Gastrocnemius medialis (tissue), 4 donors: ENCODE data around the gene KRTAP22-2. TPM values are rescaled to one million over a fixed set of nuclear protein-coding genes. Genes with fewer than 3 reads are reported as not detected.

ENCODE experiments used
- ATAC-seq, 2 donors: fragments of 150-250 bp; one replicate each; pipeline ENCODE4 v1.9.1; 2016
- DNase-seq, 2 donors: peaks; one replicate each; pipeline ENCODE4 v3.0.0-alpha.2; 2019
- H3K27ac ChIP-seq, 4 donors: fragments of 200-600 bp; sonication (generic); 1 replicate in 1 of 4; 2 replicates in 3 of 4; pipeline ENCODE4 v1.5.1; 2016 to 2018; ENCODE audit warnings: mild to moderate bottlenecking in 2 of 4, moderate library complexity in 1 of 4
- H3K27me3 ChIP-seq, 3 donors: fragments of 200-600 bp; sonication (generic) in 2 of 3; 1 replicate in 1 of 3; 2 replicates in 2 of 3; pipeline versions ENCODE4 v1.5.1 to v1.6.0; 2016 to 2019; ENCODE audit warnings: mild to moderate bottlenecking in 1 of 3, moderate library complexity in 1 of 3
- H3K36me3 ChIP-seq, 2 donors: fragments of 200-600 bp; sonication (generic) in 1 of 2; one replicate each; pipeline ENCODE4 v1.5.1; 2017 to 2018
- H3K4me1 ChIP-seq, 2 donors: fragments of 200-600 bp; sonication (generic) in 1 of 2; one replicate each; pipeline ENCODE4 v1.5.1; 2016 to 2017; ENCODE audit warnings: mild to moderate bottlenecking in 2 of 2
- H3K4me3 ChIP-seq, 4 donors: fragments of 200-600 bp; sonication (generic) in 3 of 4; 1 replicate in 1 of 4; 2 replicates in 3 of 4; pipeline ENCODE4 v1.5.1; 2016 to 2019; ENCODE audit warnings: mild to moderate bottlenecking in 2 of 4
- H3K9me3 ChIP-seq, 3 donors: fragments of 200-600 bp; sonication (generic) in 2 of 3; 1 replicate in 1 of 3; 2 replicates in 2 of 3; pipeline ENCODE4 v1.5.1; 2016 to 2019
- CTCF ChIP-seq, 5 experiments: fragments of 450-650 bp in 3 of 5; fragments of 200-600 bp in 2 of 5; sonication (generic) in 2 of 5; IDR thresholded peaks in 4 of 5; conservative IDR thresholded peaks in 1 of 5; 1 replicate in 4 of 5; 2 replicates in 1 of 5; pipeline ENCODE4 v1.5.1; 2016 to 2019; ENCODE audit warnings: antibody characterized with exemption in 5 of 5, mild to moderate bottlenecking in 3 of 5, moderate library complexity in 3 of 5
- POLR2A ChIP-seq, 2 donors: fragments of 450-650 bp; IDR thresholded peaks; one replicate each; pipeline ENCODE4 v1.6.1; 2017; ENCODE audit warnings: antibody characterized with exemption in 2 of 2, mild to moderate bottlenecking in 2 of 2, moderate library complexity in 2 of 2
- in situ Hi-C, 4 donors: fragments of 200-750 bp; cut with MboI; loops; one replicate each; pipeline versions ENCODE4 v1.15.0 to v1.8.0; 2017; ENCODE audit warnings: low sequenced_read_pairs in 4 of 4
- intact Hi-C: fragments of 100-400 bp; cut with DNase I; formaldehyde crosslinking; loops from one replicate; pipeline ENCODE4 v1.15.1; 2023; ENCODE audit warnings: low total_unique reads
- total RNA-seq, 4 donors: library from RNA; depleted of rRNA; stranded (reverse); fragments of >200 nt; gene quantifications; one replicate each; pipeline versions ENCODE4 v1.1.0 to v1.2.3, GENCODE V29; 2016

KRTAP22-2 gene
- total RNA-seq, 4 donors from 2014 or later: not detected

GRCh38 chr21:30625449-30626165 lies 35.4 kb upstream of the KRTAP22-2 start:
- in situ Hi-C loops: no loop called here
- no peak for TF ChIP-seq CTCF (IDR thresholded peaks at IDR 0.05 in 4 of 5, conservative IDR thresholded peaks at IDR 0.05 in 1 of 5)
- no peak for TF ChIP-seq POLR2A (IDR thresholded peaks at IDR 0.05)
- no peaks in the 10 kb centered on the region for H3K27me3 ChIP-seq
- no peaks in the 10 kb centered on the region for H3K9me3 ChIP-seq
- ATAC-seq (no peak), DNase-seq (no peak)
- H3K4me1 ChIP-seq: no peaks in the 10 kb centered on the region
- intact Hi-C loops: no loop called here
- no peak overlapping the region for H3K27ac ChIP-seq
- H3K36me3 ChIP-seq: no peaks in the 10 kb centered on the region
- no peak overlapping the region for H3K4me3 ChIP-seq

DNA sequence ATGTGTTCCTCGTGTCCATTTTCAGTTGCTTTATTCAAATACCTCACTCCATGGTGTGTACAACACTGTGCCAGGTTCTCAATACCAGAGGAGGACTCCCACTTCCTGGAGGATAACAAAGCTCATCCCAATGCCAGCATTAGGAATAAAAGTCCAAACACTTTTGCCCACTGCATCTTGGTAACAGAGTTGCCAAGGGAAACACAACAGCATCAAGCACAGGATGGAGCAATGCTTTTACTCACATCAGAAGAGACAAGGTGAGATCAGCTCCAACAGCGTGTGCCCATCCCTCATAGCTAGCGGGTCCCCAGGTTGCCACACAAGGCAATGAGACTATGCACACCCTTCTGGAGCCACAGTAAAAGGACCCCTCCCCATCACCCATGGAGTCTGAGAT lies 33.2 kb upstream of the KRTAP22-2 start:
- no peak for TF ChIP-seq CTCF (IDR thresholded peaks at IDR 0.05 in 4 of 5, conservative IDR thresholded peaks at IDR 0.05 in 1 of 5)
- no peak for TF ChIP-seq POLR2A (IDR thresholded peaks at IDR 0.05)
- in situ Hi-C loops: no loop called here
- no peak for ATAC-seq

DNA sequence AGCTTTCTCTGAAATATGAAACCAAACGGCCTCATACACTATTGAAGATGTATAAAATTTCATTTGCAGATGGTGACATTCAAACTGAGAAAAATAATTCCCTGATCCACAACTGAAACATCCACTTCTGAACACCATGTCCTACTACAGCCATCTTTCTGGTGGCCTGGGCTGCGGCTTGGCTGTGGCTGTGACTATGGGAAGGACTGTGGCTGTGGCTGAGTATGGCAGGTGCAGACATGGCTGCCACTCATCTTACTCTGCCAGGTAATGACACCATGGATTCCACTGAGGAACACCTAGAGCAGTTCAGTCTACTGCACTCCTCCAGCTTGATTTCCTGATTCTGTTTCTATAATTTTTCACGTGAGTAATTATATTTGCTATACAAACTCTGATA lies 30.3 kb upstream of the KRTAP22-2 start, which contains the start of gene KRTAP20-4:
KRTAP20-4 (plus strand) TSS at position 106 of the 400 bp plus-strand sequence.
- Histone ChIP-seq H3K4me1 (no peaks in the 10 kb centered on the region), H3K4me3 (no peak within 1 kb of the TSS), H3K36me3 (no peaks in the 10 kb centered on the region), H3K27me3 (no peaks in the 10 kb centered on the region), H3K27ac (no peak within 1 kb of the TSS), H3K9me3 (no peaks in the 10 kb centered on the region)
- intact Hi-C loops: no loop called here
- DNase-seq (no peak), ATAC-seq (no peak)
- TF ChIP-seq CTCF (IDR thresholded peaks at IDR 0.05 in 4 of 5, conservative IDR thresholded peaks at IDR 0.05 in 1 of 5) (no peak), POLR2A (IDR thresholded peaks at IDR 0.05) (no peak)
- in situ Hi-C loops: no loop called here

More for the DNA sequence above, 33.2 kb upstream of the KRTAP22-2 start:
- Histone ChIP-seq H3K4me1 (no peaks in the 10 kb centered on the region), H3K27me3 (no peaks in the 10 kb centered on the region), H3K36me3 (no peaks in the 10 kb centered on the region), H3K4me3 (no peak overlapping the region), H3K27ac (no peak overlapping the region), H3K9me3 (no peaks in the 10 kb centered on the region)
- DNase-seq: no peak
- intact Hi-C loops: no loop called here

- no peaks in the 10 kb centered on the region for H3K4me1 ChIP-seq
Observed at GRCh38 chr21:30620080-30620479, 29.9 kb upstream of the KRTAP22-2 start.

More at GRCh38 chr21:30620080-30620479, 29.9 kb upstream of the KRTAP22-2 start:
- Histone ChIP-seq H3K27me3 (no peaks in the 10 kb centered on the region), H3K4me3 (no peak overlapping the region), H3K36me3 (no peaks in the 10 kb centered on the region), H3K27ac (no peak overlapping the region), H3K9me3 (no peaks in the 10 kb centered on the region)
- in situ Hi-C loops (no loop called here), intact Hi-C loops (no loop called here)
- DNase-seq (no peak), ATAC-seq (no peak)
- TF ChIP-seq POLR2A (IDR thresholded peaks at IDR 0.05) (no peak), CTCF (IDR thresholded peaks at IDR 0.05 in 4 of 5, conservative IDR thresholded peaks at IDR 0.05 in 1 of 5) (no peak)
